Sciatic nerve (tissue), 2 donors: Measurements from ENCODE around the gene CCM2L. TPM values are rescaled to one million over a fixed set of nuclear protein-coding genes. Genes with fewer than 3 reads are reported as not detected.

Source experiments
- ATAC-seq: fragments of 200-7000 bp; cut with Tn5 transposase; one replicate; pipeline ENCODE4 v1.9.1; 2020; ENCODE audit warnings: mild to moderate bottlenecking, moderate library complexity
- DNase-seq: peaks from one replicate; pipeline ENCODE4 v3.0.0-alpha.2; 2020; ENCODE audit warnings: low spot score
- intact Hi-C: fragments of 100-400 bp; cut with DNase I; formaldehyde crosslinking; loops from one replicate; pipeline ENCODE4 v1.14.2; 2022
- total RNA-seq: library from RNA; stranded (reverse); fragmentation: NEBNext Ultra II Directional; extraction: Animal tissue kit (Norgen Biotek cat#: 25700); gene quantifications from one replicate; pipeline ENCODE4 v1.2.1, GENCODE V29; 2021
- donor health status: DM: no; HTN: no; CAD: no.
- donor health status: DM: no; HTN: no; CAD: no.

Gene CCM2L
- total RNA-seq, 1 donor from 2014 or later: 11.7 TPM

DNA sequence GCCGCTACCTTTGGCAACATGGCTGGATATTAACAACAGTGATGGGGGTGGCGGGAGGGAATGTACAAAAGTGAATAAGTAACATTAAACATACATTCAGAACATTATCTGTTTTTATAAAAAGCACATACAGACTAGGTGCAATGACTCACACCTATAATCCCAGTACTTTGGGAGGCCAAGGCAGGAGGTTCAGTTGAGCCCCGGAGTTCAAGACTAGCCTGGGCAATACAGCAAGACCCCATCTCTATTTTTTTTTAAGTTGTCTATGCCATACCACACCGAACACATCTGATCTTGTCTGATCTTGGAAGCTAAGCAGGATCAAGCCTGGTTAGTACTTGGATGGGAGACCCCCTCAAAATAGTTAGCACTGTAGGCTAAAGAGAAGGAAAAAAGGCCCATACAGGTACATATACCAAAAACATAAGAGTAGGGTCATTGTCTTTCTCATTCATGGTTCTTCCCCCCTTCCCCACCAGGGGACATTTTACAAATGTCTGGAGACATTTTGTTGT lies 40.1 kb downstream of the CCM2L start:
- no peak for ATAC-seq
- DNase-seq: no peak
- intact Hi-C loops: no loop called here

- ATAC-seq (peak; percentile 81), DNase-seq (peak; percentile 72)
- intact Hi-C loops: no loop called here
These were observed 40.8 kb downstream of the CCM2L start for GRCh38 chr20:32050851-32051556.

GRCh38 chr20:32051720-32052089 lies 41.5 kb downstream of the CCM2L start:
- intact Hi-C loops: no loop called here
- no peak for ATAC-seq
- DNase-seq: no peak

- intact Hi-C loops: no loop called here
- DNase-seq: peak; percentile 59
- peak; percentile 78 for ATAC-seq
These were observed 42.0 kb downstream of the CCM2L start, which contains the start of gene HCK for GRCh38 chr20:32052090-32052777. TSS of gene HCK (plus strand) at chr20:32052242.

DNA sequence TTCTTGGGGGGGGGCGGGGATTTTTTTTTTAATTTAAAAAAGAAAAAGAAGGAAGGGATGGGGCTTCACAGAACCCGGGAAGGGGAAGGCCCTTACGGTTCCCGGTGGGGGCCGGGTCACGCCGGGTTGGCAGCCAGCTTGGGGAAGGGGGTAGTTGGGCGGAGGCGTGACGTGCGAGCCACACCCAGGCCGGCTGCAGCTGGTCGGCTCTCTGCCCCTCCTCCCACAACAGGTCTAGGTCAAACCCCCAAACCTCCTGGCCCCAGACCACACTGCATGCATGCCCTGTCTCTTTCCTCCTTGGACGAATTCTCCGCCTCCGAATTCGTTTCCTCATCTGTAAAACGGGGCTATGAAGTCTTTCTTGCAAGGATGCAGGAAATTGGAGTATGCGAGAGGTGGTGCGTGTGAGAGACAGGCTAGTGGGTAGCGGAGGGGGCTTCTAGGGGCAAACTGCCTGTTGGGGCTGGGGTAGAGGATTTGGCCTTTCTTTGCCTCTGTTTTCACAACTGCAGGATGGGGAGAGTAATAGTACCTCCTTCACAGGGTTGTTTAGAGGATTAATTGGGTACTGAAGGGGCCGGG lies 42.6 kb downstream of the CCM2L start:
- ATAC-seq (peak; percentile 76), DNase-seq (peak; percentile 74)
- intact Hi-C loops: no loop called here

DNA sequence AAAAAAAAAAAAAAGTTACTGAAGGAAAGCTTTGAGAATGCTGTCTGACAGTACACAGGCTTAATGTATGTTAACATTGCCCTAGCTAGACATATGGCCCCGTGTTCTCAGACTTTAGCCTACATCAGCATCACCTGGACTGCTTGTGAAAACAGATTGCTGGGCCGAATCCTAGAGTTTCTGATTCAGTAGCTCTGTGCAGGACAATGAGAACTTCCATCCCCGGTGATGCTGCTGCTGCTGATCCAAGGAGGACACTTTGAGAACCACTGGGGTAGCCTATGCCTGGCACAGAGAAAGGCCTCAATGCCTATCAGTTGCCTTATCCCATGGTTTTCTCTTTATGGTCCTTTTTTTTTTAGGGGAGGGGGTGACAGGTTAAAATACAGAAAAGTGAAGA lies 43.4 kb downstream of the CCM2L start:
- peak; percentile 12 for DNase-seq
- intact Hi-C loops: no loop called here
- ATAC-seq: no peak

- intact Hi-C loops: no loop called here
- ATAC-seq (no peak), DNase-seq (peak; percentile 21)
These were observed 46.7 kb downstream of the CCM2L start for GRCh38 chr20:32056708-32057483.

GRCh38 chr20:32057656-32058184 lies 47.5 kb downstream of the CCM2L start:
- DNase-seq: no peak
- intact Hi-C loops: no loop called here
- no peak for ATAC-seq

- no peak for ATAC-seq
These were observed 49.0 kb downstream of the CCM2L start for GRCh38 chr20:32059189-32059588.

DNA sequence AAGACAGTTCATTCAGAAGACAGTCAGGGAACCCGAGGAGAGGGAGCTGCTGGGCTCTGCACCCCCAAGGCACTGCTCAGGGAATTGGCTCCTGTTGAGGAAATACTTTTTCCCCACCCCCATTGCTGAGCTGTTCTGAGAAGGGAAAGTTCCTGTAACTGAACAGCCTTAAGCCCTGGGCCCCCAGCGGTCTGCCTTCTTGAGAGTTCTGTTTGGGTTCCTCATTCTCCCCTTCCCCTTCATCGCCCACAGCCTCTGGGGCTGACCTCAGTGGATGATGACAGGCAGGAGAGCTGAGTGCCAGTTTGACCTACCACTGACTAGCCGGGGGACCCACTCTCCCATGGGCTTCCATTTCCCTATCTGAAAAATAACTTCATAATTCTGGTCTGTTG lies 52.5 kb downstream of the CCM2L start:
- DNase-seq: peak; percentile 69
- intact Hi-C loops: no loop called here
- peak; percentile 83 for ATAC-seq

More at GRCh38 chr20:32059189-32059588, 49.0 kb downstream of the CCM2L start:
- intact Hi-C loops: no loop called here
- no peak for DNase-seq

GRCh38 chr20:32063695-32064094 lies 53.5 kb downstream of the CCM2L start:
- ATAC-seq (peak; percentile 59), DNase-seq (no peak)
- intact Hi-C loops: no loop called here

GRCh38 chr20:32064667-32065066 lies 54.4 kb downstream of the CCM2L start:
- ATAC-seq (no peak), DNase-seq (no peak)
- intact Hi-C loops: no loop called here

DNA sequence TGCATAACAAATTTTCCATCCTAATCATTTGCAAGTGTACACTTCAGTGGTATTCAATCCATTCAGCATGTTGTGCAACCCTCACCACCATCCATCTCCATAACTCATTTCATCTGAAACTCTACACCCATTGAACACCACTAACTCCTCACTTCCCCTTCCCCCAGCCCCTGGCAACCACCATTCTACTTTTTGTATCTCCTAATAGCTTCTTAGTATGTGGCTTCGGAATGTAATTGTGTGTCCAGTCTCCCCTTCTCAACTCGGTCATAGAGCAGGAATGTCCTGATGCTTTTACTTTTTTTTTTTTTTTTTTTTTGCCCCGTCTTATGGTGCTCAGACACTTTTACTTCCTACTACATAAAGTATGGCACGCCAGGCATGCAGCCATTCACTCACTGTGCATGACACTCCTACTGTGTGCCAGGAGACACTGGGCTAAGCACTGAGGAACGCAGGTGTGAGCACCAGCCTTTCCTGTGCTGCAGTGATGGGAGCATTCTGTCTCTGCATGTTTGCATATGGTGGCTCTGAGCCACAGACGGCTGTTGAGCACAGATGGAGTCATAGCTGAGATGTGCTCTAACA lies 57.1 kb downstream of the CCM2L start:
- intact Hi-C loops: no loop called here
- ATAC-seq (no peak), DNase-seq (no peak)

- ATAC-seq (no peak), DNase-seq (no peak)
- intact Hi-C loops: no loop called here
These were observed 57.9 kb downstream of the CCM2L start for GRCh38 chr20:32068174-32068573.

DNA sequence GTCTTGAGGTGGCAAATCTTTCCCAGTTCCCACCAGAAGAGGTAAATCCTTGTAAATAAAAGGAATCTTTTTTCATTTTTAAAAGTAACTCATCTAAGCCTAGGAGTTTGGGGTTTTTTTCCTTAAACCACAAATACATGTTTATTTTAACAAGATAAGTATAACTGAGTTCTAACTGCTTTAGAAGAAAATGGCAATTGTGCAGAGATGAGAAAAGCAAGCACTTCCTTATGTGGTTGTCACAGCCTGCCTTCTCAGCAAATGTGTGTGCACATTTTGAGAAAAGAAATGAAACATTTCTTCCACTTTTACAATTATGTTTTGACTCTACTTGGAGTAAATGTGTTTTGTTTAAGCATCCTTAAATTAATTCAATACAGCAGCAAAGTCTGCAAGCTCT lies 59.5 kb downstream of the CCM2L start:
- DNase-seq: no peak
- intact Hi-C loops: no loop called here
- no peak for ATAC-seq

GRCh38 chr20:32070282-32070681 lies 60.0 kb downstream of the CCM2L start:
- ATAC-seq (no peak), DNase-seq (no peak)
- intact Hi-C loops: no loop called here

DNA sequence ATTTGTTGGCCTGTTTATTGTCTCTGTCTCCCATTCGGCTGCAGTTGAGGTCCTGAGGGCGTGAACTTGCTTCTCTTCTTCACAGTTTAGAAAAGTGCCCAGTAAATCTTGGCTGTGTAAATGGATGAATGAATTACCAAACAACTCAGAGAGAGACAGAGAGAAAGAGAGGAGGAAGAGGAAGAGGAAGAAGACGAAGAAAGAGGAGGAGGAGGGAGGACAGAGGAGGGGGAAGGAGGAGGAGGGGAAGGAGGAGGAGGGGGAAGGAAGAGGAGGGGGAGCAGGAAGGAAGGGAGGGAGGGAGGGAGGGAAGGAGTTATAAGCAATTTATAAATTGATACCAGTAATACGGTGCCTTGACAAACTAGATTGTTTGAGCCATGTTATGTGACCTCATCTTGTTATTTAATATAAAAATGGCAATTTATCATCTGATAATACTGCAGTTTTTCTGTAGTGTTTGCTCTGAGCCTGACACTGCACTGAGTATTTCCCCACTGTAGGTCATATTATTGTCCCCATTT lies 60.5 kb downstream of the CCM2L start:
- intact Hi-C loops: no loop called here
- DNase-seq (no peak), ATAC-seq (no peak)

- intact Hi-C loops: no loop called here
- no peak for ATAC-seq
- no peak for DNase-seq
These were observed 61.3 kb downstream of the CCM2L start for GRCh38 chr20:32071395-32072167.
